OCI-LY7 (cell line): ENCODE results near the gene DNAH3. TPM values are rescaled to one million over a fixed set of nuclear protein-coding genes. Genes with fewer than 3 reads are reported as not detected.
"Not testable (repeated sequence)": the region's sequence is repeated elsewhere in the genome, so short reads cannot be mapped to it uniquely, and the experiment has no call there.

Experiments
- BruUV-seq: library from RNA; stranded (reverse); fragments of 400-500 nt; replicated peaks from 2 replicates; lab custom pipeline; 2021; lab: Mats Ljungman, UMichigan
- CTCF ChIA-PET: fragments of 300-600 bp; sonication (Branson Sonifier 250); formaldehyde crosslinking; loops from one replicate; lab custom pipeline; 2022; ENCODE audit warnings: antibody characterized with exemption; ENCODE audit not compliant: unreplicated experiment; lab: Charles Lee
- POLR2A ChIA-PET: fragments of 300-600 bp; sonication (Branson Sonifier 250); formaldehyde crosslinking; loops from one replicate; lab custom pipeline; 2022; ENCODE audit warnings: antibody characterized with exemption; lab: Charles Lee
- DNase-seq: peaks from one replicate; pipeline ENCODE4 v3.0.0-alpha.2; 2015; ENCODE audit warnings: low spot score
- H2AFZ ChIP-seq: fragments of 200-600 bp; sonication (generic), shearing (Covaris generic); 2 replicates; pipeline ENCODE4 v1.6.1; 2014; ENCODE audit warnings: mild to moderate bottlenecking, antibody characterized with exemption, low read length, moderate library complexity
- H3K27ac ChIP-seq: fragments of 200-600 bp; sonication (generic); 2 replicates; pipeline ENCODE4 v1.5.1; 2014; ENCODE audit warnings: mixed run types, low read depth, mild to moderate bottlenecking, moderate library complexity, low read length, inconsistent platforms; ENCODE audit not compliant: poor library complexity, severe bottlenecking
- H3K36me3 ChIP-seq: fragments of 200-600 bp; sonication (generic); 2 replicates; pipeline ENCODE4 v1.6.1; 2014; ENCODE audit warnings: mild to moderate bottlenecking, antibody characterized with exemption, low read length, moderate library complexity, mixed read lengths; ENCODE audit not compliant: insufficient read depth
- H3K4me1 ChIP-seq: fragments of 200-600 bp; sonication (generic); 2 replicates; pipeline ENCODE4 v1.5.1; 2014; ENCODE audit warnings: mild to moderate bottlenecking, low read length; ENCODE audit not compliant: insufficient read depth, poor library complexity, severe bottlenecking
- H3K4me2 ChIP-seq: fragments of 200-600 bp; sonication (generic); 2 replicates; pipeline ENCODE4 v1.6.1; 2014; ENCODE audit warnings: mild to moderate bottlenecking, low read length
- H3K4me3 ChIP-seq: fragments of 200-600 bp; sonication (generic); 2 replicates; pipeline ENCODE4 v1.5.1; 2014; ENCODE audit warnings: mild to moderate bottlenecking, low read depth, low read length; ENCODE audit not compliant: poor library complexity, severe bottlenecking
- H3K79me2 ChIP-seq: fragments of 200-600 bp; sonication (generic); 2 replicates; pipeline ENCODE4 v1.6.1; 2016; ENCODE audit warnings: low read depth, mild to moderate bottlenecking, low read length, moderate library complexity, mixed read lengths; ENCODE audit not compliant: insufficient read depth
- H3K9me2 ChIP-seq: fragments of 200-600 bp; sonication (generic); 2 replicates; pipeline ENCODE4 v1.6.1; 2016; ENCODE audit warnings: mild to moderate bottlenecking, low read length, mixed read lengths; ENCODE audit not compliant: insufficient read depth
- H3K9me3 ChIP-seq: fragments of 200-600 bp; sonication (generic); 2 replicates; pipeline ENCODE4 v1.6.1; 2014; ENCODE audit warnings: mild to moderate bottlenecking, mixed run types, low read length, mixed read lengths
- H4K20me1 ChIP-seq: fragments of 200-600 bp; sonication (generic); 2 replicates; pipeline ENCODE4 v1.6.1; 2014; ENCODE audit warnings: mild to moderate bottlenecking, antibody characterized with exemption, low read length, moderate library complexity, mixed read lengths; ENCODE audit not compliant: insufficient read depth
- EZH2phosphoT487 ChIP-seq: fragments of 200-600 bp; sonication (generic); IDR thresholded peaks from 2 replicates; pipeline ENCODE4 v1.6.1; 2018; ENCODE audit warnings: low read depth, borderline replicate concordance, mild to moderate bottlenecking, mixed run types, antibody characterized with exemption, low read length, moderate library complexity, mixed read lengths
- intact Hi-C: fragments of 100-400 bp; cut with micrococcal nuclease; formaldehyde crosslinking; loops from one replicate; pipeline ENCODE4 v1.10.0; 2022; ENCODE audit not compliant: unreplicated experiment
- total RNA-seq, 2 experiments: library from RNA; depleted of rRNA in 1 of 2; stranded (reverse); fragments of >200 nt in 1 of 2; shearing (Covaris generic) in 1 of 2; gene quantifications; 2 replicates each; pipeline ENCODE4 v1.2.3, GENCODE V29; 2014 to 2022
- TF ChIP-seq, protein P1 (sequence below): fragments of 200-600 bp; sonication (generic); conservative IDR thresholded peaks from 2 replicates; pipeline ENCODE4 v1.5.1; 2014; ENCODE audit warnings: mild to moderate bottlenecking, antibody characterized with exemption, low read length, moderate library complexity, mixed read lengths

DNAH3 gene
- total RNA-seq, 2 experiments from 2014 or later, result not detected

DNA sequence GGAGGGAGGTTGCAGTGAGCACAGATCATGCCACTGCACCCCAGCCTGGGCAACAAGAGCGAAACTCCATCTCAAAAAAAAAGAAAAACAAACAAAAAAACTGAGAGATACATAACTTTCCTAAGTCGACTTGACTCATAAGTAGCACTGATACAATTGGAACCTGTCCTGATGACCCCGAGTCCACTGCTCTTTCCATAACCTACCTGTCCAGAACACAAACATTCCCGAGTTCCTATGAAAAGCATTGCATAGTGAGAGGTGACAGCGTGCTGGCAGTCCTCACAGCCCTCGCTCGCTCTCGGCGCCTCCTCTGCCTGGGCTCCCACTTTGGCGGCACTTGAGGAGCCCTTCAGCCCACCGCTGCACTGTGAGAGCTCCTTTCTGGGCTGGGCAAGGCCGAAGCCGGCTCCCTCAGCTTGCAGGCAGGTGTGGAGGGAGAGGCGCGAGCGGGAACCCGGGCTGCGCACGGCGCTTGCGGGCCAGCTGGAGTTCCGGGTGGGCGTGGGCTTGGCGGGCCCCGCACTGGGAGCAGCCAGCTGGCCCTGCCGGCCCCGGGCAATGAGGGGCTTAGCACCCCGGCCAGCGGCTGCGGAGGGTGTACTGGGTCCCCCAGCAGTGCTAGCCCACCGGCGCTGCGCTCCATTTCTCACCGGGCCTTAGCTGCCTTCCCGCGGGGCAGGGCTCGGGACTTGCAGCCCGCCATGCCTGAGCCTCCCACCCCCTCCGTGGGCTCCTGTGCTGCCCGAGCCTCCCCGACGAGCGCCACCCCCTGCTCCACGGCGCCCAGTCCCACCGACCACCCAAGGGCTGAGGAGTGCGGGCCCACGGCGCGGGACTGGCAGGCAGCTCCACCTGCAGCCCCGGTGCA is 1.7 kb upstream of the DNAH3 start:
- H3K27ac ChIP-seq, H3K9me2 ChIP-seq, H3K36me3 ChIP-seq, H3K9me3 ChIP-seq, H3K4me1 ChIP-seq, H3K4me2 ChIP-seq, DNase-seq, H3K4me3 ChIP-seq, BruUV-seq, H2AFZ ChIP-seq, H3K79me2 ChIP-seq, intact Hi-C loops, H4K20me1 ChIP-seq: not testable (repeated sequence)
- POLR2A ChIA-PET, result interaction anchor here (0.5 to 0.6 kb wide), 2 partner anchors 19 to 1235 kb away, joined by 8 read pairs; no protein-coding TSS in a partner anchor
- CTCF ChIA-PET, result interaction anchor here (0.6 kb wide), 1 partner anchor 26 kb away, joined by 3 read pairs; no protein-coding TSS in a partner anchor

DNA sequence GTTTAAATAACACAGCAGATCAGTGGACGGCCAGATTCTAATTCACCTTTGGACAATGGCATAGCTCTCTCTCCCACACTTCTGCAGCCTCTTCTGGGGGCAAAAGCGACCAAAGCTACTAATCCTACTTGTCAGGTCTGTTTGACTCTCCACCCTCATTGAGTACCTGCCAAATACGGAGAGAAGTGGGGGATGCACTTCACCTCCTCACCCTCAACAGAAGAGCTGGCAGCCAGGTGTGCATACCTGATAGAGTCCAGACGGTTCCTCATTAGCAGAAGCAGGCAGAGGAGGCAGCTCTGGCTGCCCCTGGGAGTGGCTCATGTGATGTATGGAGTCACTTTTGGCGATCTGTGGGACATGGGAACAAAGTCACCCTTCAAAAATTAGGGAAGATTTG is 4.9 kb downstream of the DNAH3 start:
- H3K36me3 ChIP-seq, result no peaks in the 10 kb centered on the region
- no peaks in the 10 kb centered on the region for H3K9me2 ChIP-seq
- CTCF ChIA-PET, result no interaction called here
- intact Hi-C loops, result no loop called here
- no TSS peak for BruUV-seq
- no peaks in the 10 kb centered on the region for H3K4me1 ChIP-seq
- H3K4me3 ChIP-seq, result no peak overlapping the region
- no peak for DNase-seq
- no peaks in the 10 kb centered on the region for H4K20me1 ChIP-seq
- H3K9me3 ChIP-seq, result no peaks in the 10 kb centered on the region
- H3K79me2 ChIP-seq, result no peaks in the 10 kb centered on the region
- POLR2A ChIA-PET, result interaction anchor here (0.5 kb wide), 1 partner anchor 107 kb away, joined by 4 read pairs; no protein-coding TSS in a partner anchor
- no peak overlapping the region for H2AFZ ChIP-seq
- TF ChIP-seq EZH2phosphoT487, result no peak
- TF ChIP-seq, protein P1, sequence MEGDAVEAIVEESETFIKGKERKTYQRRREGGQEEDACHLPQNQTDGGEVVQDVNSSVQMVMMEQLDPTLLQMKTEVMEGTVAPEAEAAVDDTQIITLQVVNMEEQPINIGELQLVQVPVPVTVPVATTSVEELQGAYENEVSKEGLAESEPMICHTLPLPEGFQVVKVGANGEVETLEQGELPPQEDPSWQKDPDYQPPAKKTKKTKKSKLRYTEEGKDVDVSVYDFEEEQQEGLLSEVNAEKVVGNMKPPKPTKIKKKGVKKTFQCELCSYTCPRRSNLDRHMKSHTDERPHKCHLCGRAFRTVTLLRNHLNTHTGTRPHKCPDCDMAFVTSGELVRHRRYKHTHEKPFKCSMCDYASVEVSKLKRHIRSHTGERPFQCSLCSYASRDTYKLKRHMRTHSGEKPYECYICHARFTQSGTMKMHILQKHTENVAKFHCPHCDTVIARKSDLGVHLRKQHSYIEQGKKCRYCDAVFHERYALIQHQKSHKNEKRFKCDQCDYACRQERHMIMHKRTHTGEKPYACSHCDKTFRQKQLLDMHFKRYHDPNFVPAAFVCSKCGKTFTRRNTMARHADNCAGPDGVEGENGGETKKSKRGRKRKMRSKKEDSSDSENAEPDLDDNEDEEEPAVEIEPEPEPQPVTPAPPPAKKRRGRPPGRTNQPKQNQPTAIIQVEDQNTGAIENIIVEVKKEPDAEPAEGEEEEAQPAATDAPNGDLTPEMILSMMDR, result no peak
- H3K27ac ChIP-seq, result no peak overlapping the region
- no peak overlapping the region for H3K4me2 ChIP-seq

DNA sequence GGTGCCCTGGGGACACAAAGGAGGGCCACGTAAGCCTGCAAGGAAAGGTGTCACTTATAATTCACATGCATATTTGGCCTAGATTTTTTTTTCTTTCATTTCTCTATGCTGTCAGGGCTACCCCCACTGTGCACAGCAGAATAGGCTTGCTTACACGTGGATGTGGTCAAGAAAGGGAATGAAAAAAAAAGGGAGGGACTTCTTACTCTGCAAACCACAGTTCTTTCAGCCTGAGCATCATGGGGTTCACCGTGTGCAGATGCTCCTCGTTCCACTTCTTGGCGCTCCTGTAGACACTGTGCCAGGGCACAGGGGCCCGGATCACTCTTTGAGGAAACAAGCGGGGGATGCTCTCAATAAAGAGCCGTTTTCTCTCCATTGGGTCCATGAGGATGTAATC is 16.6 kb downstream of the DNAH3 start:
- no peaks in the 10 kb centered on the region for H3K36me3 ChIP-seq
- no peak overlapping the region for H2AFZ ChIP-seq
- DNase-seq, result no peak
- no peaks in the 10 kb centered on the region for H3K4me1 ChIP-seq
- TF ChIP-seq, protein P1, result no peak
- no peak for TF ChIP-seq EZH2phosphoT487
- no peak overlapping the region for H3K4me3 ChIP-seq
- ChIA-PET POLR2A (no interaction called here), CTCF (no interaction called here)
- intact Hi-C loops, result no loop called here
- H3K4me2 ChIP-seq, result no peak overlapping the region
- H3K9me2 ChIP-seq, result no peaks in the 10 kb centered on the region
- no peaks in the 10 kb centered on the region for H3K79me2 ChIP-seq
- no peaks in the 10 kb centered on the region for H4K20me1 ChIP-seq
- H3K27ac ChIP-seq, result no peak overlapping the region
- no TSS peak for BruUV-seq
- H3K9me3 ChIP-seq, result no peaks in the 10 kb centered on the region
